IPS DF 6.9 (cell line): ENCODE results near the gene TRPV2.
"Not testable (repeated sequence)": the region's sequence is repeated elsewhere in the genome, so short reads cannot be mapped to it uniquely, and the experiment has no call there.

Source experiments
- DNase-seq: peaks from one replicate; pipeline ENCODE4 v3.0.0-alpha.2; 2013; ENCODE audit warnings: low read depth, low spot score
- H3K27ac ChIP-seq: one replicate; pipeline ENCODE4 v1.5.1; 2013; ENCODE audit warnings: low read length, control low read depth
- H3K27me3 ChIP-seq: 2 replicates; pipeline ENCODE4 v1.6.1; 2013; ENCODE audit warnings: mild to moderate bottlenecking, low read length; ENCODE audit not compliant: control insufficient read depth, insufficient read depth
- H3K36me3 ChIP-seq: 2 replicates; pipeline ENCODE4 v1.6.1; 2013; ENCODE audit warnings: low read length; ENCODE audit not compliant: control insufficient read depth, insufficient read depth
- H3K4me1 ChIP-seq: 2 replicates; pipeline ENCODE4 v1.6.1; 2013; ENCODE audit warnings: low read length; ENCODE audit not compliant: control insufficient read depth, insufficient read depth
- H3K4me3 ChIP-seq: 2 replicates; pipeline ENCODE4 v1.5.1; 2013; ENCODE audit warnings: mild to moderate bottlenecking, low read length
- H3K9me3 ChIP-seq: 2 replicates; pipeline ENCODE4 v1.6.1; 2013; ENCODE audit warnings: low read length, inconsistent platforms; ENCODE audit not compliant: control insufficient read depth, insufficient read depth
- WGBS: extraction: QIAGEN DNeasy Blood & Tissue Kit; methylation state at CpG from one replicate; pipeline ENCODE4 v1.1.7; 2013; ENCODE audit warnings: mixed read lengths, missing lambda C conversion rate; ENCODE audit not compliant: insufficient read length, insufficient coverage; 5-methylcytosine and 5-hydroxymethylcytosine counted together

Gene TRPV2

DNA sequence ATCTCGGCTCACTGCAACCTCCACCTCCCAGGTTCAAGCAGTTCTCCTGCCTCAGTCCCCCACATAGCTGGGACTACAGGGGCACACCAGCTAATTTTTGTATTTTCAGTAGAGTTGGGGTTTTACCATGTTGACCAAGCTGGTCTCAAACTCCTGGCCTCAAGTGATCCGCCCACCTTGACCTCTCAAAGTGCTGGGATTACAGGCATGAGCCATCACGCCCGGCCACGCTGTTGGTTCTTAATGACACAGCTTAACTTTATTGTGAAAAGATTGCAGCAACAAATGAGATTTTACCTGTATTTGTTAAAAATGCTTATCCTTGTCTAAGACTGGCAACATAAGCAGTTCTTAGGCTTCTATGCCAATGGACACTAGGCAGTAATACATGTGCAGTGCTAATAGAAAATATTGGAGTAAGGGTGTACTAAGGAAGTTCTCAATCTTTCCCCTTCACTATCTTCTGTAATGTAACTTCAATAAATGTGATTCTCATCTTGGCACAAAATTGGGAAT lies 31.5 kb upstream of the TRPV2 start:
- no peaks in the 10 kb centered on the region for H3K27me3 ChIP-seq
- WGBS = no CpG with 5 or more reads among the region's 5 CpGs
- peaks cover 3% of the 10 kb centered on the region; the same call in 1 of the 2 replicates for H3K36me3 ChIP-seq
- no peak overlapping the region for H3K4me3 ChIP-seq
- no peak for DNase-seq
- H3K9me3 ChIP-seq = no peaks in the 10 kb centered on the region
- H3K27ac ChIP-seq = no peak overlapping the region
- H3K4me1 ChIP-seq = no peaks in the 10 kb centered on the region

- Histone ChIP-seq H3K4me1 (no peaks in the 10 kb centered on the region), H3K27me3 (no peaks in the 10 kb centered on the region), H3K36me3 (peaks cover 3% of the 10 kb centered on the region; the same call in 1 of the 2 replicates), H3K9me3 (no peaks in the 10 kb centered on the region), H3K27ac (no peak overlapping the region), H3K4me3 (no peak overlapping the region)
- DNase-seq = no peak
- WGBS = no CpG with 5 or more reads among the region's 5 CpGs
Observed at GRCh38 chr17:16384557-16384956, 30.8 kb upstream of the TRPV2 start.

- DNase-seq, H3K4me3 ChIP-seq, H3K27me3 ChIP-seq, H3K36me3 ChIP-seq, H3K4me1 ChIP-seq, H3K9me3 ChIP-seq, H3K27ac ChIP-seq: not testable (repeated sequence)
- no CpG with 5 or more reads among the region's 23 CpGs for WGBS
Observed at GRCh38 chr17:16386126-16386507, 29.3 kb upstream of the TRPV2 start.

DNA sequence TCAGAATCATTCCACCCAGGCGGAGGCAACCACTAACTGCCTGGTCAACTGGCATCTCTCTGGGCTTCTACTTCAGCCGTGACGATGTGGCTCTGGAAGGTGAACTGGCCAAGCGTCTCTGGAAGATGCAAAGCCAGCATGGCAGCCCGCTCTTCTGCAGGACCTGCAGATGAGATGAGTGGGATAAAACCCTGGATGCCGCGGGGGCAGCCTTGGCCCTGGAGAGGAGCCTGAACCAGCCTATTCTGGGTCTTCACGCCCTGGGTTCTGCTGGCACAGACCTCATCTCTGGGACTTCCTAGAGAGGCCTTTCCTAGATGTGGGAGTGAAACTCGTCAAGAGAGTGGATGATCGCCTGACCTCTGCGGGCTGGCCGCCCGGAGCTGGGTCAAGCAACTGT lies 23.9 kb upstream of the TRPV2 start:
- Histone ChIP-seq H3K36me3 (no peaks in the 10 kb centered on the region), H3K9me3 (no peaks in the 10 kb centered on the region), H3K27ac (no peak overlapping the region), H3K4me3 (no peak overlapping the region), H3K27me3 (no peaks in the 10 kb centered on the region), H3K4me1 (no peaks in the 10 kb centered on the region)
- WGBS = no CpG with 5 or more reads among the region's 13 CpGs
- DNase-seq = no peak

- H3K27me3 ChIP-seq, H3K4me3 ChIP-seq, H3K4me1 ChIP-seq, H3K27ac ChIP-seq, DNase-seq, H3K36me3 ChIP-seq, H3K9me3 ChIP-seq: not testable (repeated sequence)
- WGBS = no CpG with 5 or more reads among the region's 11 CpGs
Observed at GRCh38 chr17:16392491-16392890, 22.9 kb upstream of the TRPV2 start.

- H3K9me3 ChIP-seq, H3K36me3 ChIP-seq, H3K27me3 ChIP-seq, DNase-seq, H3K4me3 ChIP-seq, H3K4me1 ChIP-seq, H3K27ac ChIP-seq: not testable (repeated sequence)
- WGBS = no CpG with 5 or more reads among the region's 4 CpGs
Observed at GRCh38 chr17:16395887-16396286, 19.5 kb upstream of the TRPV2 start.

DNA sequence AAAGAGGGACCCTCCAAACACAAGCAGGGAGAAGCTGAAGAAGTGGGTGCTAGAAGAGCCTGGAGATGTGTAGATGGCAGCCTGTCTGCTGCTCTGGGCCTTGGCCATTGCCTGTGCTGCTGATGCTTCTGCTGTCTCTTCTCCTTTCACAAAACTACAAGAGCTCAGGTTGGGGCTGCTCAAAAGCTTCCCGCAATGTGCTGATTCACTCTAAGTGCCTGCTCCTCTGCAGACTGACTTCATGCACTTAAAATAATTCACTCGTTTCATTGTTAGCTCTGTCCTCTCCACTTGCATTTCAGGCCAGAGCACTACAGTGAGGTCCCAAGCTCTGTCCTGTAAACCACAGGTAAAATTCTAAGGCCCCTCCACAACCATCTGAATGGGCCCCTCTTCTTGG lies 18.7 kb upstream of the TRPV2 start:
- no CpG with 5 or more reads among the region's 2 CpGs for WGBS
- not testable (repeated sequence) for H3K4me1 ChIP-seq, H3K4me3 ChIP-seq, H3K9me3 ChIP-seq, H3K36me3 ChIP-seq, H3K27ac ChIP-seq, H3K27me3 ChIP-seq, DNase-seq

GRCh38 chr17:16398270-16399267 lies 16.8 kb upstream of the TRPV2 start:
- Histone ChIP-seq H3K4me3 (no peak overlapping the region), H3K4me1 (no peaks in the 10 kb centered on the region; the same call in 1 of the 2 replicates), H3K36me3 (no peaks in the 10 kb centered on the region), H3K27me3 (no peaks in the 10 kb centered on the region), H3K27ac (no peak overlapping the region), H3K9me3 (no peaks in the 10 kb centered on the region)
- no CpG with 5 or more reads among the region's 9 CpGs for WGBS
- no peak for DNase-seq

- H3K36me3 ChIP-seq, H3K27ac ChIP-seq, DNase-seq, H3K4me1 ChIP-seq, H3K4me3 ChIP-seq, H3K27me3 ChIP-seq, H3K9me3 ChIP-seq: not testable (repeated sequence)
- WGBS = no CpG with 5 or more reads among the region's 9 CpGs
Observed at GRCh38 chr17:16403847-16404246, 11.5 kb upstream of the TRPV2 start.

- Histone ChIP-seq H3K4me1 (peaks cover 3% of the 10 kb centered on the region), H3K36me3 (no peaks in the 10 kb centered on the region), H3K4me3 (peak overlapping the region; percentile 70; the same call in 1 of the 2 replicates), H3K27ac (no peak overlapping the region), H3K9me3 (no peaks in the 10 kb centered on the region), H3K27me3 (no peaks in the 10 kb centered on the region)
- WGBS = no CpG with 5 or more reads among the region's 67 CpGs
- no peak for DNase-seq
Observed at GRCh38 chr17:16406742-16407674, 8.4 kb upstream of the TRPV2 start.
